SKM-1 treated with dmso at 0.1 percent for 144 hours (cell line): Measurements from ENCODE around the gene DOLK.

Experiments
- DNase-seq: peaks from one replicate; lab custom pipeline; 2025; ENCODE audit not compliant: unreplicated experiment; lab: John Stamatoyannopoulos, UW

Gene DOLK

DNA sequence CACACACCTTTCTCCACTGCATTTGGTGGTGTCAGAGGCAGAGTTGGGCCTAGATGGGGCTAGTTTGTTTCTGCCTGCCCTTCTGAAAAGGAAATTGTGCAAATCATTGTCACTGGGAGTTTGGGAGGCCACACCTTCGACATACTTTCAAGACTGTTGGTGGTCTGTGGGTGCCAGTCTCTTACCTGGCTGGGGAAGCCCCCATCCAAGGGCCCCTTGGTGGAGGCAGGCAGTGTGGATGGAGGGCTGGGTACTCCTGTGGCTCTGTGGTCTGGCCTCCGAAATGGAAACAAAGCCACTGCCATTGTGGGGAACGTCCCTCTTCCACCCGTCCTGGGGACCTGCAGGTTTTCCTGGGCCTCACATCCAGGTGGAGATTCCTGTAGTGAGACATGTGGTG, 37.5 kb downstream of the DOLK start:
- no peak for DNase-seq

DNA sequence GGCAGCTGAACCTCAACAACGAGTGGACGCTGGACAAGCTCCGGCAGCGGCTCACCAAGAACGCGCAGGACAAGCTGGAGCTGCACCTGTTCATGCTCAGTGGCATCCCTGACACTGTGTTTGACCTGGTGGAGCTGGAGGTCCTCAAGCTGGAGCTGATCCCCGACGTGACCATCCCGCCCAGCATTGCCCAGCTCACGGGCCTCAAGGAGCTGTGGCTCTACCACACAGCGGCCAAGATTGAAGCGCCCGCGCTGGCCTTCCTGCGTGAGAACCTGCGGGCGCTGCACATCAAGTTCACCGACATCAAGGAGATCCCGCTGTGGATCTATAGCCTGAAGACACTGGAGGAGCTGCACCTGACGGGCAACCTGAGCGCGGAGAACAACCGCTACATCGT, 39.0 kb downstream of the DOLK start:
- no peak for DNase-seq

DNA sequence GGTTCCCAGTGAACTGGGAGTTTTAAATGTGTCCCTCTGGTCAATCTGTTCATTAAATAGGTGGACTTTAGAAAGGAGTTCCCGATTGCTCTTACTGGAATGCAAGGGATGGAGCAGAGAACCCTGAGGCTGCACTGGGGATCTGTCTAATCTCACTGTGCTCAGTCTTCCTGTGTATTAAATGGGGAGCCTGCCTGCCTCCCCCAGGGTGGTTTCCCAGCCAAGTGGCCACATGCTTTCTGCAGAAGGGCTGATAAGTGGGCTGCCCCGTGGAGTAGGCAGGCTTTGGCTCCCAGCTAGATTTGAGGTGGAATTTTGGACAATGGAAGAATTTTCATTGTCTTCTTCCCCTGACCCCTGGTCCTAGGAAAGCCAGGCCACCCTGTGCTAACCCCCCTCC, 40.7 kb downstream of the DOLK start:
- DNase-seq: no peak

DNA sequence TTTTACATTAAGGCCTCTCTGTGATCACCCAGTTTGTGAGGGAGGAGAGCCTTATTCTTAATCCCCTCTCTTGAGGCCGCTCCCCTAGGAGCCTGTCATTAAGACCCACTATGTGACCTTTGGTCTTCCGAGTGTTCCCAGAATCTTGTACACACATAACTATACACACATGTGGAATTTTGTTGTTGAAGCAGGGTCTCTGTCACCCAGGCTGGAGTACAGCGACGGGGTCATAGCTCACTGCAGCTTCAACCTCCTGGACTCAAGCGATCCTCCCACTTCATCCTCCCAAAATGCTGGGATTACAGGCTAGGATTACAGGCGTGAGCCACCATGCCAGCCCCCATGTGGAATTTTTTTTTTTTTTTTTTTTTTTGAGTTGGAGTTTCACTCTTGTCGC, 41.4 kb downstream of the DOLK start:
- DNase-seq: no peak

DNA sequence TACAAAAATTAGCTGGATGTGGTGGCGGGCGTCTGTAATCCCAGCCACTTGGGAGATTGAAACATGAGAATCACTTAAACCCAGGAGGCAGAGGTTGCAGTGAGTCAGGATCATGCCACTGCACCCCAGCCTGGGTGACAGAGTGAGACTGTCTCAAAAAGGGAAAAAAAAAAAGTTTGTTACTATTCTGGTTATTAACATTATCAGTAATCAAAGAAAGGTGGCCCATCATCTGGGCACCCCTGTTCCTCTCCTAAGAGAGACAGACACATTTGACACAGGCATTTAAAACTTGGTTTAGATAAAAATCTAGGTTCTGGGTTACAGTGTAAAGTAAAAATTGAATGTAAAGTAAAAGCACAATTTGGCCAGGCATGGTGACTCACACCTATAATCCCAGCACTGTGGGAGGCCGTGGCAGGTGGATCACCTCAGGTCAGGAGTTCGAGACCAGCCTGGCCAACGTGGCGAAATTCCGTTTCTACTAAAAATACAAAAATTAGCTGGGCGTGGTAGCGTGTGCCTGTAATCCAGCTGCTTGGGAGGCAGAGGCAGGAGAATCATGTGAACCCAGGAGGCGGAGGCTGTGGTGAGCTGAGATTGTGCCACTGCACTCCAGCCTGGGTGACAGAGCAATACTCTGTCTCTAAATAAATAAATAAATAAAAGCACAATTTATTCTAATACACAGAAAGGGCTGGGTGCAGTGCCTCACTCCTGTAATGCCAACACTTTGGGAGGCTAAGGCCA, 43.4 kb downstream of the DOLK start:
- no peak for DNase-seq

DNA sequence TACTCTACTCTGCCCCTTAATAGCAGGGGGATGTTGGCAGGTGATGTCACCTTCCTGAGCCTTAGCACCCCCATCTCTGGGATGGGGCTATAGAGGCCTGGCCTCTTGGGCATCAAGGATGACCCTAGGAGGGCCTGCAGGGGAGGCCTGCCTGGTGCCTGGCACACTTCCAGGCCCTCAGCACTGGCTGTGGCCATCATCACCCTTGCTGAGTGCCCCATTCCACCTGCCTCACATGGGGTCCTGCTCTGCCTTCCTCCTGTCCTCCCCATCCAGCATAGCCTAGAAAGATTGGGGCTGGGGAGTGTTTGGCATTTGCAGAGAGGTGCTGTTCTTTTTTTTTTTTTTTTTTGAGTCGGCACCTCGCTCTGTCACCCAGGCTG, 44.3 kb downstream of the DOLK start:
- DNase-seq: no peak

DNA sequence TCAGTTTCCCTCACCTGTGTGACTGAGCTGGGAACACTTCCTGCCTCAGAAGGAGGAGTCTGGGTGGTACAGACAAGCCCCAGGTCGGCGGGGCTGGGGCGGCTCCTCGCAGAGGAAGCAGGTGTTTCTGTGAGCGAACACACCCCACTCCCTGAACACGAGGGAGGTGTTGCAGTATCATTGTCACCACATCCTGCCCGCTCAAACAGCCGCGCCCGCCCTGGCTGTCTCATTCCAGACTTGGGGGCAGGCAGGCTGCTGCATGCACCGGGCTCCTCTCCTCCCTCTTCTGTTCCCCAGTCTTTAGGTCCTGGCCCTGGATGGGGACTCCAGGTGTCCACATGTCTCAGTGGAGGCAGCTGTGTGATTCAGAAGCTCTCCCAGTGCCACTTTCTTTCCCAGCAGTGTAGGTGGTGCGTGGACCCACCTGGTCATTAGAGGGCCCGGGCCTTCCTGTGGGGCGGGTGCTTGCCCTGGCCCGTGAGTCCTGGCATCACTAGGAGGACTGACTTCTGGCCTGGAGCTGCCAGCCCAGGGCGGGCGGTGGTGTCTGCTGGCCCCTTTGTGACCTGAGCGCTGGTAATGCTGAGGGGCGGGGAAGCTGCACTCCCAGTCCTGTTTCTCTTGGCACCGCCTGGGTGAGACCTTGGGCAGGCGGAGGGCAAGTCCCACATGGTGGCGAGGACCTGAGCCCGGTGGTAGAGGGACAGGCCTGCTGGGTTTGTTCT, 44.9 kb downstream of the DOLK start:
- DNase-seq: no peak

DNA sequence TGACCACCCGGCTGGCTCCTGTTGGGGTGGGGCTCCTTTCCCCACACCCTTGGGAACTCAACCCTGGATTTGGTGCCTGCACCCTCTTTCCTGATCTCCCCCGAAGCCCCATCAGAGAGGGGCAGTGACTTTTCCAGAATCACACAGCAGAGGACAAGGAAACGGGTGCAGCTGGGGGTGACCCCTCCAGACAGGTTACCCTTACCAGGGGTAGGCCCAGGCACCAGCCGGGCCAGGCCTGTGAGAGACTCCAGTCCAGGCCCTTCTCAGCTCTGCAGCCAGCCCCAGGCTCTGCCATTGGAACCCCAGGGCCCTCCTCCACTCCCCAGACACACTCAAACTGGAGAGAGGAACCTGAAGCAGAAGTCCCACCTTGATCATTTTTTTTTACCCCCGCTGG, 45.6 kb downstream of the DOLK start:
- DNase-seq: no peak

DNA sequence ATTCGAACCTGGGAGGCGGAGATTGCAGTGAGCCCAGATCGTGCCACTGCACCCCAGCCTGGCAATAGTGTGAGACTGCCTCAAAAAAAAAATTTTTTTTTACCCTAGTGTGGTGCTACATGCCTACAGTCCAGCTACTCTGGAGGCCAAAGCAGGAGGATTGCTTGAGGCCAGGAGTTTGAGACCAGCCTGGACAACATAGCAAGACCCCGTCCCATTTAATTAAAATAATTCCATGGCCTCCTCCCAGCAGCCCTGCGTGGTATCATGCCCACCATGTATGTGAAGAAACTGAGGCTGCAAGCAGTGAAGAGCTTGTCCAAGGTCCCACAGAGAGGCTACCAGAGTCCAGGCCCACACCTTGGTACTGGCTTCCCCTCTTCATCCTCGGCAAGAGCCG, 46.0 kb downstream of the DOLK start:
- DNase-seq: no peak

DNA sequence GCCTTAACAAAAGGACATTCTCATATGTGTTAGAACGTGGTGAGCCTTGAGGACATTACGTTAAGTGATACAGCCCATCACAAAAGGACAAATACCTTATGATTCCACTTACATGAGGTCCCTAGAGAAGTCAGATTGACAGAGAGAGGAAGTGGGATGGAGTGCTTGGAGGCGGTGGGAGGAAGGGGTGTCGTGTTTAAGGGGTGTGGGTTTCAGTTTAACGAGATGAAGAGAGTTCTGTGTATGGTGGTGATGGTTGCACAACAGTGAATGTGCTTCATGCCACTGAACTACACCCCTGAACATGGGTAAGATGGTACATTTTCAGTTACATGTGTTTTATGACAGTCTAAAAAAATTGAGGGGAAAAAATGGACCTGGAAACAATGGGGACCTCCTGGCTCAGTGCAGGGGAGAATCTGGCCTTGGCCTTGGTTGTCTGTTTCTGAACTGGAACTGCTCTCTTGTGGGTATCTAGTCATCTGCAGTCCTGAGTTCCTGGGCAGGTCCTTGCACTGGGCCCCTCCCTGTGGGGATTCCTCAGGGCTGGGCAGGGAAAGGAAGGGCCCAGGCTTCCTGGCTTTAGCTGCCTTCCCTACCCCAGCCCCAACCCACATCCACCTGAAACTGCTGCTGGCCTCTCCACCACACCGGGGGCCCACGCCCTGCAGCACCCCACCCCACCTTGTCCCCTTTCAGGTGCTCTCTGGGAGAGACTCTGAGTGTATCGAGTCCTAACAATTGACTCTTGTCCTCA, 47.7 kb downstream of the DOLK start:
- DNase-seq: no peak

DNA sequence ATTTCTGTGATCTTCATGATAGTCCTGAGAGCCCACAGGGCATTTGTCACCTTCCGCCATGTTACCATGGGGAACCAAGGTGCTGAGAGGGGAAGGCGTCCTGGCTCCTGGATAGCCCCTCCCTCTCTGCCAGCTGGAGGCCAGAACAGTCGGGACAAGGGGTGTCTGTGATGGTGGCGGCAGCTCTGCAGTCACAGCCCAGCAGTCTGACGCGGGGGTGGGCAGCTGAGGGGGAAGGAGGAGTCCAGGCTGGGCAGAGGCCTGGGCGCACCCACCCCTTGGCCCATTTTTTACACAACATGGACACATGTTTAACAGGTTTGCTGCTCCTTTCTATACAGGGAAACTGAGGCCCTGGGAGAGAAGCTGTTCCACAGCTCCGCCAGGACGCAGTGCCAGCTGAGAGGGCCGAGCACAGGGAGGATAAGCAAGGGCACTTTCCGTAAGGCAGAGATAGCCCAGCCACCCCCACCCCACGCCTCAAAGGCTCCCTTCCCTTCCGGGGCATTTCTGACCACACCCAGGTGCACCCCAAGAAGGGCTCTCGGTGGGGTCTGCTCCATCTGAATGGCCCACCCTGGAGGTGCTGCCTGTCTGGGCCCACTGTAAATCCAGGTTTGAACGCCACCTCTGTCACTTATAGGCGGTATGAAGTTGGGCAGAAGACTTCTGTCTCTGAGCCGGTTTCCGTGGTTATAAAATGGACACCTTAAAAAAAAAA, 48.4 kb downstream of the DOLK start:
- DNase-seq: no peak

DNA sequence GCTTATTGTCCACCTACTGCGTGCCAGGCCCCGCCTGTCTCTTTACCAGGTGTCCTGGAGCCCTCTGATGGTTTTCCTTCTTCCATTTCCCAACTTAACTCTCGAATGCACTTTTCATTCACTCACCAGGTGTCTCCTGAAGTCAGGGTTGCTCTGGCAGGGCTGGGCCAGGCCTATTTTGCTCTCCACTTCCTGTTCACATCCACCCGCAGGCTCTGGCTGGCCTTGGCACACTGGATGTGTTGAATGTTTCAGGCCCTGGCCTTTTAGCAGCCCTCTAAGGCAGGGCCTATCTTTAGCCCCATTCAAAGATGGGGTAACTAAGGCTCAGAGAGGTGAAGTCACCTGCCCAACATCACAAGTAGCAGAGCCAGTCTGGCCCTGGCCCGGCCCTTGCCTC, 49.0 kb downstream of the DOLK start:
- no peak for DNase-seq

DNA sequence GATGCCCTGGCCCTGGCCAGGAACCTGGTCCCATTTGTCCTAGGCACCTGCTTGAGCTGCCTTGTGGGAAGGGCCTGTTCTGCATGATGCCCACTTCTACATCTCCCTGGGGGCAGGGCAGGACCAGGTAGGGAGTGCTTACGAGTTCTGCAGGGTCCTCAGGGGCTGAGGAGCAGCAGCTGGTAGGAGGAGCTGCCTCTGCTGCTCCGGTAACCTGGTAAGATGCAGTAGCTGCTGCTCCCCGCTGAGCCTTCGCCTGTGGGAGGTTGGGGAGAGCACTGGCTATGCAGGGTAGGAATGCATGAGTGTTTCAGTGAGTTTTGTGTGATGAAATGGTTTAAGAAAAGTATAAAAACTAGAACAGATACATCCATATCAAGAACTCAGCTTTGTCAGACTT, 51.8 kb downstream of the DOLK start:
- no peak for DNase-seq
